AG04450 (cell line): ENCODE measurements around the gene USP15. TPM values are rescaled to one million over a fixed set of nuclear protein-coding genes. Genes with fewer than 3 reads are reported as not detected.

Experiments
- CTCF ChIA-PET: fragments of 300-600, 350-600 bp; formaldehyde crosslinking; extraction: SDS; loops from one replicate; lab custom pipeline; 2022; ENCODE audit warnings: antibody characterized with exemption, inconsistent platforms; lab: Charles Lee
- POLR2A ChIA-PET: fragments of 350-600 bp; formaldehyde crosslinking; extraction: SDS; loops from one replicate; lab custom pipeline; 2021; ENCODE audit warnings: antibody characterized with exemption, inconsistent platforms; lab: Yijun Ruan, JAX
- DNase-seq: peaks from one replicate; pipeline ENCODE4 v3.0.0-alpha.2; 2011; ENCODE audit warnings: low read depth, low spot score
- H3K27ac ChIP-seq: one replicate; pipeline ENCODE4 v1.5.1; 2012; ENCODE audit warnings: low read depth, low read length, control low read depth
- H3K27me3 ChIP-seq: one replicate; pipeline ENCODE4 v1.6.0; 2012; ENCODE audit warnings: low read length; ENCODE audit not compliant: control insufficient read depth, insufficient read depth
- H3K4me3 ChIP-seq: 2 replicates; pipeline ENCODE4 v1.5.1; 2011; ENCODE audit warnings: mild to moderate bottlenecking, low read depth, low read length, control low read depth
- H3K9me3 ChIP-seq: 2 replicates; pipeline ENCODE4 v1.5.1; 2012; ENCODE audit warnings: low read length; ENCODE audit not compliant: control insufficient read depth, insufficient read depth
- CTCF ChIP-seq: IDR thresholded peaks from 2 replicates; pipeline ENCODE4 v1.5.1; 2011; ENCODE audit warnings: low read depth, low read length, control low read depth, inconsistent platforms
- polyA plus RNA-seq: library from polyadenylated mRNA; depleted of rRNA; stranded (reverse); fragments of >200 nt; gene quantifications from 2 replicates; pipeline ENCODE4 v1.2.3, GENCODE V29; 2011

USP15 gene
- polyA plus RNA-seq, 1 experiment: 64.4 TPM

- ChIA-PET POLR2A (no interaction called here), CTCF (interaction anchor here (1.8 kb wide), 1 partner anchor 7 kb away, joined by 13 read pairs; no protein-coding TSS in a partner anchor)
- DNase-seq: no peak
- no peaks in the 10 kb centered on the region for H3K9me3 ChIP-seq
- TF ChIP-seq CTCF: no peak
- no peak overlapping the region for H3K4me3 ChIP-seq
- H3K27me3 ChIP-seq: no peaks in the 10 kb centered on the region
- H3K27ac ChIP-seq: no peak overlapping the region
Observed at GRCh38 chr12:62217466-62218194, 42.6 kb upstream of the USP15 start.

GRCh38 chr12:62221107-62221506, 39.1 kb upstream of the USP15 start:
- no peaks in the 10 kb centered on the region for H3K9me3 ChIP-seq
- H3K27me3 ChIP-seq: no peaks in the 10 kb centered on the region
- ChIA-PET POLR2A (no interaction called here), CTCF (interaction anchor here (0.7 to 1.3 kb wide), 2 partner anchors 11 to 48 kb away, joined by 3 to 5 read pairs; no protein-coding TSS in a partner anchor)
- TF ChIP-seq CTCF: no peak
- no peak overlapping the region for H3K27ac ChIP-seq
- DNase-seq: no peak
- H3K4me3 ChIP-seq: no peak overlapping the region

- Histone ChIP-seq H3K4me3 (no peak overlapping the region), H3K9me3 (no peaks in the 10 kb centered on the region), H3K27ac (no peak overlapping the region), H3K27me3 (no peaks in the 10 kb centered on the region)
- ChIA-PET POLR2A (no interaction called here), CTCF (interaction anchor here (1.0 kb wide), 1 partner anchor 15 kb away, joined by 7 read pairs; no protein-coding TSS in a partner anchor)
- TF ChIP-seq CTCF: no peak
- DNase-seq: no peak
Observed at GRCh38 chr12:62224601-62225000, 35.6 kb upstream of the USP15 start.

- TF ChIP-seq CTCF: no peak
- ChIA-PET POLR2A (no interaction called here), CTCF (no interaction called here)
- no peak overlapping the region for H3K4me3 ChIP-seq
- DNase-seq: no peak
- no peaks in the 10 kb centered on the region for H3K27me3 ChIP-seq
- H3K27ac ChIP-seq: no peak overlapping the region
- no peaks in the 10 kb centered on the region for H3K9me3 ChIP-seq
Observed at GRCh38 chr12:62227091-62227490, 33.1 kb upstream of the USP15 start.

GRCh38 chr12:62230652-62231051, 29.6 kb upstream of the USP15 start:
- Histone ChIP-seq H3K9me3 (peaks cover 4% of the 10 kb centered on the region; the same call in 1 of the 2 replicates), H3K27me3 (no peaks in the 10 kb centered on the region), H3K27ac (no peak overlapping the region), H3K4me3 (no peak overlapping the region)
- CTCF ChIA-PET: no interaction called here
- TF ChIP-seq CTCF: no peak
- POLR2A ChIA-PET: no interaction called here
- no peak for DNase-seq
